Liver (tissue), 3 donors: Measurements from ENCODE around the gene RIN1.

Experiments used
- JUND ChIP-seq, 2 donors: IDR thresholded peaks; 2 replicates each; pipeline ENCODE4 v1.6.1; 2016; ENCODE audit warnings: antibody characterized with exemption in 2 of 2
- TF ChIP-seq, protein P1 (sequence below): IDR thresholded peaks from 2 replicates; pipeline ENCODE4 v1.6.1; 2016; ENCODE audit warnings: antibody characterized with exemption, mild to moderate bottlenecking
- TF ChIP-seq, protein P2 (sequence below): fragments of 150-350 bp; IDR thresholded peaks from 2 replicates; pipeline ENCODE4 v1.5.1; 2017; ENCODE audit warnings: improper control_type of control experiment, low read depth, low read length; ENCODE audit not compliant: missing input control
- donor health status: healthy.
- donor health status: healthy.

DNA sequence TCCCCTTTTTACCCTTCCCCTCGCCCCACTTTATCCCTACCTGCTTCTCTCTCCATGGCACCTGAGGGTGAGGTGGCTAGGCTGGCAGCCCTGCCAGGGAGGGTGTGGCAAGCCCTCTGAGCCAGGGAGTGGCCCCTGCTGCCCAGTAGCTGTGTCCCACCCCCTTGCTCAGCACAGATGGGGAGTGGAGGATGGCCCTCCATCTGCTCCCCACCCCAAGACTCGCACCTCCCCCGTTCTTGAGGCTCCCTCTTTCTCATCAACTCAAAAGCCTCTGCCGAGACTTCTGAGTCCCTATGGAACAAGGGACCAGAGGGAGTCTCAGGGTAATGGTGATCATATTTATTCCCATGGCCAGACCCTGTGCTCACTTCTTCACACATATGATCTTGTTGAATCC lies 42.9 kb downstream of the RIN1 start:
- TF ChIP-seq, protein P1, sequence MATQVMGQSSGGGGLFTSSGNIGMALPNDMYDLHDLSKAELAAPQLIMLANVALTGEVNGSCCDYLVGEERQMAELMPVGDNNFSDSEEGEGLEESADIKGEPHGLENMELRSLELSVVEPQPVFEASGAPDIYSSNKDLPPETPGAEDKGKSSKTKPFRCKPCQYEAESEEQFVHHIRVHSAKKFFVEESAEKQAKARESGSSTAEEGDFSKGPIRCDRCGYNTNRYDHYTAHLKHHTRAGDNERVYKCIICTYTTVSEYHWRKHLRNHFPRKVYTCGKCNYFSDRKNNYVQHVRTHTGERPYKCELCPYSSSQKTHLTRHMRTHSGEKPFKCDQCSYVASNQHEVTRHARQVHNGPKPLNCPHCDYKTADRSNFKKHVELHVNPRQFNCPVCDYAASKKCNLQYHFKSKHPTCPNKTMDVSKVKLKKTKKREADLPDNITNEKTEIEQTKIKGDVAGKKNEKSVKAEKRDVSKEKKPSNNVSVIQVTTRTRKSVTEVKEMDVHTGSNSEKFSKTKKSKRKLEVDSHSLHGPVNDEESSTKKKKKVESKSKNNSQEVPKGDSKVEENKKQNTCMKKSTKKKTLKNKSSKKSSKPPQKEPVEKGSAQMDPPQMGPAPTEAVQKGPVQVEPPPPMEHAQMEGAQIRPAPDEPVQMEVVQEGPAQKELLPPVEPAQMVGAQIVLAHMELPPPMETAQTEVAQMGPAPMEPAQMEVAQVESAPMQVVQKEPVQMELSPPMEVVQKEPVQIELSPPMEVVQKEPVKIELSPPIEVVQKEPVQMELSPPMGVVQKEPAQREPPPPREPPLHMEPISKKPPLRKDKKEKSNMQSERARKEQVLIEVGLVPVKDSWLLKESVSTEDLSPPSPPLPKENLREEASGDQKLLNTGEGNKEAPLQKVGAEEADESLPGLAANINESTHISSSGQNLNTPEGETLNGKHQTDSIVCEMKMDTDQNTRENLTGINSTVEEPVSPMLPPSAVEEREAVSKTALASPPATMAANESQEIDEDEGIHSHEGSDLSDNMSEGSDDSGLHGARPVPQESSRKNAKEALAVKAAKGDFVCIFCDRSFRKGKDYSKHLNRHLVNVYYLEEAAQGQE: no peak
- no peak for TF ChIP-seq JUND (IDR thresholded peaks at IDR 0.05)
- TF ChIP-seq, protein P2, sequence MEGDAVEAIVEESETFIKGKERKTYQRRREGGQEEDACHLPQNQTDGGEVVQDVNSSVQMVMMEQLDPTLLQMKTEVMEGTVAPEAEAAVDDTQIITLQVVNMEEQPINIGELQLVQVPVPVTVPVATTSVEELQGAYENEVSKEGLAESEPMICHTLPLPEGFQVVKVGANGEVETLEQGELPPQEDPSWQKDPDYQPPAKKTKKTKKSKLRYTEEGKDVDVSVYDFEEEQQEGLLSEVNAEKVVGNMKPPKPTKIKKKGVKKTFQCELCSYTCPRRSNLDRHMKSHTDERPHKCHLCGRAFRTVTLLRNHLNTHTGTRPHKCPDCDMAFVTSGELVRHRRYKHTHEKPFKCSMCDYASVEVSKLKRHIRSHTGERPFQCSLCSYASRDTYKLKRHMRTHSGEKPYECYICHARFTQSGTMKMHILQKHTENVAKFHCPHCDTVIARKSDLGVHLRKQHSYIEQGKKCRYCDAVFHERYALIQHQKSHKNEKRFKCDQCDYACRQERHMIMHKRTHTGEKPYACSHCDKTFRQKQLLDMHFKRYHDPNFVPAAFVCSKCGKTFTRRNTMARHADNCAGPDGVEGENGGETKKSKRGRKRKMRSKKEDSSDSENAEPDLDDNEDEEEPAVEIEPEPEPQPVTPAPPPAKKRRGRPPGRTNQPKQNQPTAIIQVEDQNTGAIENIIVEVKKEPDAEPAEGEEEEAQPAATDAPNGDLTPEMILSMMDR: no peak
